HUES64 (cell line): ENCODE results near the gene SHISA6.
"Not testable (repeated sequence)": the region's sequence is repeated elsewhere in the genome, so short reads cannot be mapped to it uniquely, and the experiment has no call there.

ENCODE experiments used
- H3K27ac ChIP-seq: 2 replicates; pipeline ENCODE4 v1.7.0; 2013; ENCODE audit warnings: low read depth, low read length, inconsistent platforms
- H3K27me3 ChIP-seq: 2 replicates; pipeline ENCODE4 v1.6.1; 2013; ENCODE audit warnings: mild to moderate bottlenecking, low read length; ENCODE audit not compliant: insufficient read depth
- H3K36me3 ChIP-seq: 2 replicates; pipeline ENCODE4 v1.6.1; 2013; ENCODE audit warnings: mild to moderate bottlenecking, low read length; ENCODE audit not compliant: insufficient read depth
- H3K4me1 ChIP-seq: 2 replicates; pipeline ENCODE4 v1.6.1; 2013; ENCODE audit warnings: mild to moderate bottlenecking, low read length, moderate library complexity; ENCODE audit not compliant: insufficient read depth
- H3K4me3 ChIP-seq: 2 replicates; pipeline ENCODE4 v1.5.1; 2013; ENCODE audit warnings: mild to moderate bottlenecking, low read length, moderate library complexity
- H3K9ac ChIP-seq: 2 replicates; pipeline ENCODE4 v1.6.1; 2013; ENCODE audit warnings: mild to moderate bottlenecking, low read depth, low read length
- H3K9me3 ChIP-seq: 2 replicates; pipeline ENCODE4 v1.6.1; 2013; ENCODE audit warnings: low read depth, low read length; ENCODE audit not compliant: insufficient read depth
- whole genome bisulfite sequencing: fragments of 150-250, 120-280 bp; methylation state at CpG from one replicate; pipeline ENCODE4 v1.1.7; 2013; ENCODE audit warnings: missing lambda C conversion rate; 5-methylcytosine and 5-hydroxymethylcytosine counted together

The SHISA6 gene

GRCh38 chr17:11302401-11303186 lies 61.6 kb downstream of the SHISA6 start:
- Histone ChIP-seq H3K4me3 (no peak overlapping the region), H3K4me1 (no peaks in the 10 kb centered on the region), H3K27ac (no peak overlapping the region), H3K9me3 (0 out of 2 replicates have a peak, but pooled peaks cover 2% of the 10 kb centered on the region), H3K36me3 (no peaks in the 10 kb centered on the region), H3K27me3 (no peaks in the 10 kb centered on the region), H3K9ac (no peak overlapping the region)
- 88% methylated on average over 9 of the region's 9 CpGs for WGBS

GRCh38 chr17:11303773-11304394 lies 62.9 kb downstream of the SHISA6 start:
- no peaks in the 10 kb centered on the region for H3K36me3 ChIP-seq
- 0 out of 2 replicates have a peak, but pooled peaks cover 2% of the 10 kb centered on the region for H3K9me3 ChIP-seq
- whole genome bisulfite sequencing: 94% methylated on average over 12 of the region's 12 CpGs
- peaks cover 8% of the 10 kb centered on the region for H3K4me1 ChIP-seq
- no peaks in the 10 kb centered on the region for H3K27me3 ChIP-seq
- H3K27ac ChIP-seq: no peak overlapping the region
- no peak overlapping the region for H3K4me3 ChIP-seq
- no peak overlapping the region for H3K9ac ChIP-seq

- no peaks in the 10 kb centered on the region for H3K27me3 ChIP-seq
- H3K9me3 ChIP-seq: 0 out of 2 replicates have a peak, but pooled peaks cover 2% of the 10 kb centered on the region
- H3K36me3 ChIP-seq: no peaks in the 10 kb centered on the region
- no peak overlapping the region for H3K27ac ChIP-seq
- no peak overlapping the region for H3K4me3 ChIP-seq
- peaks cover 8% of the 10 kb centered on the region for H3K4me1 ChIP-seq
- H3K9ac ChIP-seq: no peak overlapping the region
- WGBS: 95% methylated on average over 7 of the region's 7 CpGs
Measured at GRCh38 chr17:11304568-11304967, 63.6 kb downstream of the SHISA6 start.

- Histone ChIP-seq H3K4me1 (peaks cover 8% of the 10 kb centered on the region), H3K9me3 (0 out of 2 replicates have a peak, but pooled peaks cover 2% of the 10 kb centered on the region), H3K27ac (no peak overlapping the region), H3K36me3 (no peaks in the 10 kb centered on the region), H3K4me3 (no peak overlapping the region), H3K27me3 (no peaks in the 10 kb centered on the region), H3K9ac (no peak overlapping the region)
- WGBS: 96% methylated on average over 9 of the region's 9 CpGs
Measured at GRCh38 chr17:11305524-11305923, 64.5 kb downstream of the SHISA6 start.

DNA sequence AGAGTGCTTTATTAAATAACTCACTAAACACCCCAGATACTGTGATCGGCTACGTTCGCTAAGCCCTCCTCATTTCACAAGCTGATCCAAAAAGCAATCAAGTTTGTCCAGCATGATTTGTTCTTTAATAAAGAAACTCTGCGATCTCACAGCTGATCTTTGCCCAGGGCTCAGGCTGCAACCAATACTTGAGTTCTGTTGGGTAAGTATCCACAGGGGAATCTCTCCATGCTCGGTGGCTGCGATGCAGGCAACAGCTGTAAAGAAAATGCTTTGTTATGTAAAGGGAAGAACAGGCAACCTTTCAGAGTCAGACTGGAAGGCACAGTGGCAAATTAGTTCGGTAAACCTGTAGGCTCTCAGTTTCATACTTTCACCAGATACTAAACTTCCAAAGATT lies 67.5 kb downstream of the SHISA6 start:
- 59% methylated on average over 7 of the region's 7 CpGs for WGBS
- Histone ChIP-seq H3K4me3 (no peak overlapping the region), H3K9ac (no peak overlapping the region), H3K9me3 (no peaks in the 10 kb centered on the region), H3K36me3 (no peaks in the 10 kb centered on the region), H3K4me1 (peaks cover 8% of the 10 kb centered on the region), H3K27me3 (no peaks in the 10 kb centered on the region), H3K27ac (no peak overlapping the region)

DNA sequence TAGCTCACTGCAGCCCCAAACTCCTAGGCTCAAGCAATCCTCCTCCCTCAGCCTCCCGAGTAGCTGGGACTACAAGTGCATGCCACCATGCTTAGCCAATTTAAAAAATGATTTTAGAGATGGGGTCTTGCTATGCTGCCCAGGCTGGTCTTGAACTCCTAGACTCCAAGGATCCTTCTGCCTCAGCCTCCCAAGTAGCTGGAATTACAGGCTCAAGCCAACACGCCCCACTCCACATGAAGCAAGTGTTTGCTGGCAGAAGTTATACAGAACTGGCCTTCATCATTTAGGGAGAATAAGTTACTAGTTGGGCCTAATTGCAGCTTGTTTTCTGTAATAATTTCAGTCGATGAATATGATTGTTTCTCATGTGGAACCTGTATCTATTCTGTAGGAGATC lies 68.0 kb downstream of the SHISA6 start:
- Histone ChIP-seq H3K4me3 (no peak overlapping the region), H3K27ac (no peak overlapping the region), H3K9me3 (no peaks in the 10 kb centered on the region), H3K36me3 (no peaks in the 10 kb centered on the region), H3K9ac (no peak overlapping the region), H3K27me3 (no peaks in the 10 kb centered on the region), H3K4me1 (peaks cover 8% of the 10 kb centered on the region)
- 91% methylated on average over 3 of the region's 3 CpGs for WGBS

DNA sequence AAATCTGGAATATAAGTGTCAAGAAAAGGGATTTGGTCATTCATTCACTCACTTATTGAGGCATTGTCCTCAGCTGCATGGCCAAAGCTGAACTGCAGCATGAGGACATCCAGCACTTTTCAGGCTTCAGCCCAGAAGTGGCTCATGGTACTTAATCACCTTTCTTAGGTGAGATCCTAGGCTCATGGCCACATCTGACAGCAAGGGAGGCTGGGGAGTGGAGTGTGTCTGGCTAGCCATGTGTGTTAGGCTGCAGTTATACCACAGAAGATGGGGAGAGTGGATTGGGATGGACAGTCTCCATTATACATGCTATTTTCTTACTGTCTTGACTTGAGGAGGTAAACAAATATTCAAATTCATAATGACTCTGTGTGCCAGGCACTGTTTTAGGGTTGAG lies 68.8 kb downstream of the SHISA6 start:
- H3K4me1 ChIP-seq: peaks cover 8% of the 10 kb centered on the region
- no peak overlapping the region for H3K27ac ChIP-seq
- H3K9me3 ChIP-seq: no peaks in the 10 kb centered on the region
- H3K4me3 ChIP-seq: no peak overlapping the region
- no peak overlapping the region for H3K9ac ChIP-seq
- H3K36me3 ChIP-seq: no peaks in the 10 kb centered on the region
- H3K27me3 ChIP-seq: no peaks in the 10 kb centered on the region

GRCh38 chr17:11316451-11316850 lies 75.4 kb downstream of the SHISA6 start:
- H3K27ac ChIP-seq, H3K36me3 ChIP-seq, H3K4me1 ChIP-seq, H3K4me3 ChIP-seq, H3K9me3 ChIP-seq, H3K9ac ChIP-seq, H3K27me3 ChIP-seq: not testable (repeated sequence)
- WGBS: 96% methylated on average over 8 of the region's 11 CpGs

DNA sequence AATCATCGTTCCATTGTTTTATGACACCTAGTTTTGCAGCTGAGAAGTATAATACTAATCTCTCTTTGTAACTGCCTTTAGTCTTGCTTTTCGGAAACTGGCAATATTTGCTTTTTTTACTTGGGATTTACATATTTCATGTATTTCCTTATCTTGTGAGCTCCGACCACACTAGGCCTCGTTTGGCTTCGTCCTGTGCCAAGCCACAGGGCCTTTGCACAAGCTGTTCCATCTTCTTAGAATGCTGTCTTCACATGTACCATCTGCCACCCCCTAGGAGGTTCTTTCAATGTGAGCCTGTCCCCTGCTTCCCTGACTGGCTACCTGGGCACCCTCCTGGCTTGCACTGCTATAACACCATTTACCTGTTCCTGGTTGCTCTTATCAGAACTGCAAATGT lies 77.2 kb downstream of the SHISA6 start:
- WGBS: 97% methylated on average over 5 of the region's 5 CpGs
- no peak overlapping the region for H3K4me3 ChIP-seq

GRCh38 chr17:11319894-11320293 lies 78.9 kb downstream of the SHISA6 start:
- Histone ChIP-seq H3K36me3 (no peaks in the 10 kb centered on the region), H3K4me3 (no peak overlapping the region), H3K4me1 (no peaks in the 10 kb centered on the region), H3K27ac (no peak overlapping the region), H3K27me3 (no peaks in the 10 kb centered on the region), H3K9ac (no peak overlapping the region), H3K9me3 (0 out of 2 replicates have a peak, but pooled peaks cover 4% of the 10 kb centered on the region)
- WGBS: 85% methylated on average over 3 of the region's 3 CpGs

More for the DNA sequence above, 77.2 kb downstream of the SHISA6 start:
- Histone ChIP-seq H3K27me3 (no peaks in the 10 kb centered on the region), H3K9ac (no peak overlapping the region), H3K9me3 (0 out of 2 replicates have a peak, but pooled peaks cover 4% of the 10 kb centered on the region), H3K4me1 (no peaks in the 10 kb centered on the region), H3K36me3 (no peaks in the 10 kb centered on the region), H3K27ac (no peak overlapping the region)

DNA sequence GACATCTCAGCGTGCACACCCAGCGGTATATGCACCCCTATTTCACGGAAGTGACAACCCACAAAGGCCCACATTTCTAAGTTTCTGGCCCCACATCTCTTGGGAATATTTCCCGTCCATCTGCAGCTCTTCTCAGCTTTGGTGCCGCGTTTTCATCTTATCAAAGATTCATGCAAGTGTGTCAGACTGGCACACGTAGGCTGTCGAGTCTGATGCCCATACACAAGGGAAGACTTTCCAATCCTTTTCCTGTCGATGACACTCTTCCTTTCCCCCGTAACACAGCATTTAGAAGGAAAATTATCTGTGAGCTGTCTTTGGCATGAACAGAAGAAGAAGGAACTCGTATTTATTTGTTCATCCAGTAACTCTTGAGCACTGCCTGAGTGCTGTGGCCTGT lies 83.0 kb downstream of the SHISA6 start:
- WGBS: 93% methylated on average over 11 of the region's 11 CpGs
- 0 out of 2 replicates have a peak, but pooled peaks cover 4% of the 10 kb centered on the region for H3K9me3 ChIP-seq
- no peak overlapping the region for H3K27ac ChIP-seq
- H3K4me1 ChIP-seq: no peaks in the 10 kb centered on the region
- H3K9ac ChIP-seq: no peak overlapping the region
- no peaks in the 10 kb centered on the region for H3K27me3 ChIP-seq
- H3K36me3 ChIP-seq: no peaks in the 10 kb centered on the region
- no peak overlapping the region for H3K4me3 ChIP-seq
